ENCODE data around the gene EHBP1.
"Not testable (repeated sequence)": the region's sequence is repeated elsewhere in the genome, so short reads cannot be mapped to it uniquely, and the experiment has no call there.

The EHBP1 gene

GRCh38 chr2:62745891-62746481, 40.5 kb downstream of the EHBP1 start:
- no peak overlapping the region for H3K4me2 ChIP-seq (ENCODE audit: low read depth, low read length, poor library complexity, severe bottlenecking)
- H3K9me3 ChIP-seq (ENCODE audit: insufficient read depth, low read depth, low read length), result no peaks in the 10 kb centered on the region
- peaks cover 68% of the 10 kb centered on the region for H3K4me1 ChIP-seq (ENCODE audit: insufficient read depth, low read length, poor library complexity, severe bottlenecking)
- H3K79me2 ChIP-seq (ENCODE audit: insufficient read depth, low read length), result peaks cover 53% of the 10 kb centered on the region
- H2AFZ ChIP-seq (ENCODE audit: low read length), result no peak overlapping the region
- H3F3A ChIP-seq (ENCODE audit: low read depth), result peaks cover 4% of the 10 kb centered on the region; the same call in 1 of the 2 replicates
- H4K20me1 ChIP-seq (ENCODE audit: insufficient read depth, low read length, poor library complexity, severe bottlenecking), result no peaks in the 10 kb centered on the region
- H3K4me3 ChIP-seq (ENCODE audit: low read length, poor library complexity, severe bottlenecking), result no peak overlapping the region
- H3K27me3 ChIP-seq (ENCODE audit: insufficient read depth, low read length, poor library complexity, severe bottlenecking), result no peaks in the 10 kb centered on the region
- H3K9ac ChIP-seq (ENCODE audit: low read depth, low read length, poor library complexity, severe bottlenecking), result no peak overlapping the region
- H3K9me2 ChIP-seq (replicated peaks; ENCODE audit: low read depth, low read length), result no peaks in the 10 kb centered on the region
- no peak for TF ChIP-seq EZH2phosphoT487 (IDR thresholded peaks at IDR 0.05; ENCODE audit: borderline replicate concordance)
- TF ChIP-seq, protein P1, sequence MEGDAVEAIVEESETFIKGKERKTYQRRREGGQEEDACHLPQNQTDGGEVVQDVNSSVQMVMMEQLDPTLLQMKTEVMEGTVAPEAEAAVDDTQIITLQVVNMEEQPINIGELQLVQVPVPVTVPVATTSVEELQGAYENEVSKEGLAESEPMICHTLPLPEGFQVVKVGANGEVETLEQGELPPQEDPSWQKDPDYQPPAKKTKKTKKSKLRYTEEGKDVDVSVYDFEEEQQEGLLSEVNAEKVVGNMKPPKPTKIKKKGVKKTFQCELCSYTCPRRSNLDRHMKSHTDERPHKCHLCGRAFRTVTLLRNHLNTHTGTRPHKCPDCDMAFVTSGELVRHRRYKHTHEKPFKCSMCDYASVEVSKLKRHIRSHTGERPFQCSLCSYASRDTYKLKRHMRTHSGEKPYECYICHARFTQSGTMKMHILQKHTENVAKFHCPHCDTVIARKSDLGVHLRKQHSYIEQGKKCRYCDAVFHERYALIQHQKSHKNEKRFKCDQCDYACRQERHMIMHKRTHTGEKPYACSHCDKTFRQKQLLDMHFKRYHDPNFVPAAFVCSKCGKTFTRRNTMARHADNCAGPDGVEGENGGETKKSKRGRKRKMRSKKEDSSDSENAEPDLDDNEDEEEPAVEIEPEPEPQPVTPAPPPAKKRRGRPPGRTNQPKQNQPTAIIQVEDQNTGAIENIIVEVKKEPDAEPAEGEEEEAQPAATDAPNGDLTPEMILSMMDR (conservative IDR thresholded peaks at IDR 0.05; ENCODE audit: low read length), result no peak
- H3K36me3 ChIP-seq (ENCODE audit: insufficient read depth, low read length), result no peaks in the 10 kb centered on the region

DNA sequence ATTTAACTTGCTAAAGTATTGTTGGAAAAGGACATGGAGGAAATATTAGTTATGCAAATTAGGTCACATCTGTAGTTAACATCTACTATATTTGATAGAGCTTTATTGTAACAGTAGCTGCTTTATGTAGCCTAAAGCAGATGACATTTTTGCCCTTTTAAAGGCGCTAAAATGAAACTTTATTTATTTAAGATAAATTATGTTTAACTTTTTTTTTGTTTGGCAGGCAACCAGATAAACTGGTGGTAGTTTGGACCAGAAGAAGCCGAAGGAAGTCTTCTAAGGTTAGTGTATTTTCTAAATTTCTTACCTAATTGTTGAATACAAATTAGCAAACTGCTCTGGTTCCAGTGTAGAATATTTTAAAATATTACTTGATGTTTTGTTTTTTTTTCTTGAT, 41.7 kb downstream of the EHBP1 start:
- no peak overlapping the region for H3K4me3 ChIP-seq (ENCODE audit: low read length, poor library complexity, severe bottlenecking)
- no peaks in the 10 kb centered on the region for H3K27me3 ChIP-seq (ENCODE audit: insufficient read depth, low read length, poor library complexity, severe bottlenecking)
- H3K36me3 ChIP-seq (ENCODE audit: insufficient read depth, low read length), result no peaks in the 10 kb centered on the region
- peaks cover 4% of the 10 kb centered on the region; the same call in 1 of the 2 replicates for H3F3A ChIP-seq (ENCODE audit: low read depth)
- peaks cover 63% of the 10 kb centered on the region for H3K4me1 ChIP-seq (ENCODE audit: insufficient read depth, low read length, poor library complexity, severe bottlenecking)
- peaks cover 50% of the 10 kb centered on the region for H3K79me2 ChIP-seq (ENCODE audit: insufficient read depth, low read length)
- no peaks in the 10 kb centered on the region for H3K9me3 ChIP-seq (ENCODE audit: insufficient read depth, low read depth, low read length)
- no peaks in the 10 kb centered on the region for H3K9me2 ChIP-seq (replicated peaks; ENCODE audit: low read depth, low read length)
- TF ChIP-seq, protein P1 (conservative IDR thresholded peaks at IDR 0.05; ENCODE audit: low read length), result no peak
- no peak for TF ChIP-seq EZH2phosphoT487 (IDR thresholded peaks at IDR 0.05; ENCODE audit: borderline replicate concordance)
- H2AFZ ChIP-seq (ENCODE audit: low read length), result no peak overlapping the region
- H3K9ac ChIP-seq (ENCODE audit: low read depth, low read length, poor library complexity, severe bottlenecking), result no peak overlapping the region
- no peak overlapping the region for H3K4me2 ChIP-seq (ENCODE audit: low read depth, low read length, poor library complexity, severe bottlenecking)
- no peaks in the 10 kb centered on the region for H4K20me1 ChIP-seq (ENCODE audit: insufficient read depth, low read length, poor library complexity, severe bottlenecking)

GRCh38 chr2:62747876-62748275, 42.4 kb downstream of the EHBP1 start:
- no peaks in the 10 kb centered on the region for H3K9me2 ChIP-seq (replicated peaks; ENCODE audit: low read depth, low read length)
- no peak overlapping the region for H3K9ac ChIP-seq (ENCODE audit: low read depth, low read length, poor library complexity, severe bottlenecking)
- H3K4me3 ChIP-seq (ENCODE audit: low read length, poor library complexity, severe bottlenecking), result no peak overlapping the region
- TF ChIP-seq, protein P1 (conservative IDR thresholded peaks at IDR 0.05; ENCODE audit: low read length), result no peak
- no peak for TF ChIP-seq EZH2phosphoT487 (IDR thresholded peaks at IDR 0.05; ENCODE audit: borderline replicate concordance)
- H4K20me1 ChIP-seq (ENCODE audit: insufficient read depth, low read length, poor library complexity, severe bottlenecking), result no peaks in the 10 kb centered on the region
- no peaks in the 10 kb centered on the region for H3K27me3 ChIP-seq (ENCODE audit: insufficient read depth, low read length, poor library complexity, severe bottlenecking)
- H2AFZ ChIP-seq (ENCODE audit: low read length), result no peak overlapping the region
- peaks cover 44% of the 10 kb centered on the region for H3K79me2 ChIP-seq (ENCODE audit: insufficient read depth, low read length)
- peaks cover 64% of the 10 kb centered on the region for H3K4me1 ChIP-seq (ENCODE audit: insufficient read depth, low read length, poor library complexity, severe bottlenecking)
- H3K36me3 ChIP-seq (ENCODE audit: insufficient read depth, low read length), result no peaks in the 10 kb centered on the region
- H3K4me2 ChIP-seq (ENCODE audit: low read depth, low read length, poor library complexity, severe bottlenecking), result no peak overlapping the region
- H3F3A ChIP-seq (ENCODE audit: low read depth), result peaks cover 4% of the 10 kb centered on the region; the same call in 1 of the 2 replicates
- H3K9me3 ChIP-seq (ENCODE audit: insufficient read depth, low read depth, low read length), result no peaks in the 10 kb centered on the region

- not testable (repeated sequence) for H3K4me3 ChIP-seq (ENCODE audit: low read length, poor library complexity, severe bottlenecking); H3K9me3 ChIP-seq (ENCODE audit: insufficient read depth, low read depth, low read length); H2AFZ ChIP-seq (ENCODE audit: low read length); H3K4me2 ChIP-seq (ENCODE audit: low read depth, low read length, poor library complexity, severe bottlenecking); H4K20me1 ChIP-seq (ENCODE audit: insufficient read depth, low read length, poor library complexity, severe bottlenecking); H3K27me3 ChIP-seq (ENCODE audit: insufficient read depth, low read length, poor library complexity, severe bottlenecking); H3K9ac ChIP-seq (ENCODE audit: low read depth, low read length, poor library complexity, severe bottlenecking); H3K9me2 ChIP-seq (replicated peaks; ENCODE audit: low read depth, low read length); H3F3A ChIP-seq (ENCODE audit: low read depth); H3K36me3 ChIP-seq (ENCODE audit: insufficient read depth, low read length)
- Histone ChIP-seq H3K79me2 (ENCODE audit: insufficient read depth, low read length) (peaks cover 44% of the 10 kb centered on the region), H3K4me1 (ENCODE audit: insufficient read depth, low read length, poor library complexity, severe bottlenecking) (peaks cover 52% of the 10 kb centered on the region)
Observed at GRCh38 chr2:62749111-62749510, 43.6 kb downstream of the EHBP1 start.
